ENCODE data around the gene TMEM208. TPM values are rescaled to one million over a fixed set of nuclear protein-coding genes. Genes with fewer than 3 reads are reported as not detected.

The TMEM208 gene
- total and polyA plus RNA-seq, 2 of the 13 experiments (the other 11 are each of a cell fraction or from before 2014, with no cell fraction given): 58.8 to 72.9 TPM

- no peak for TF ChIP-seq PREB (CRISPR knock-in tag; IDR thresholded peaks at IDR 0.05)
- TF ChIP-seq RAD21 (CRISPR knock-in tag; IDR thresholded peaks at IDR 0.05): peak; percentile 96
- no peak for TF ChIP-seq ZNF34 (CRISPR knock-in tag; IDR thresholded peaks at IDR 0.05; ENCODE audit: borderline replicate concordance)
- TF ChIP-seq RCOR2 (CRISPR knock-in tag; IDR thresholded peaks at IDR 0.05): peak; percentile 79; the same call in 1 of the 2 replicates
- peak; percentile 75 for TF ChIP-seq DR1 (CRISPR knock-in tag; IDR thresholded peaks at IDR 0.05)
- TF ChIP-seq GLMP (CRISPR knock-in tag; IDR thresholded peaks at IDR 0.05; ENCODE audit: borderline replicate concordance): no peak
- TF ChIP-seq AHR (CRISPR knock-in tag; IDR thresholded peaks at IDR 0.05): 0 out of 2 replicates have a peak, but pooled peaks have one; percentile 91
- peak; percentile 85 for TF ChIP-seq THAP11 (CRISPR knock-in tag; IDR thresholded peaks at IDR 0.05)
- TF ChIP-seq NFATC3 (CRISPR knock-in tag; IDR thresholded peaks at IDR 0.05): no peak
- TF ChIP-seq SSRP1 (CRISPR knock-in tag; IDR thresholded peaks at IDR 0.05): no peak
- TF ChIP-seq JUN (CRISPR knock-in tag; IDR thresholded peaks at IDR 0.05): 0 out of 2 replicates have a peak, but pooled peaks have one; percentile 69
- peak; percentile 80 for TF ChIP-seq GATAD1 (CRISPR knock-in tag; IDR thresholded peaks at IDR 0.05)
- TF ChIP-seq U2AF2 (IDR thresholded peaks at IDR 0.05; ENCODE audit: low read depth, low read length): no peak
- TF ChIP-seq GPN1 (CRISPR knock-in tag; IDR thresholded peaks at IDR 0.05; ENCODE audit: borderline replicate concordance): peak; percentile 72; the same call in 1 of the 2 replicates
- TF ChIP-seq NFIC (IDR thresholded peaks at IDR 0.05; ENCODE audit: low read length): no peak
- TF ChIP-seq ZNF841 (CRISPR knock-in tag; IDR thresholded peaks at IDR 0.05; ENCODE audit: borderline replicate concordance): no peak; the same call in 1 of the 2 replicates
- no peak for TF ChIP-seq RBM22 (optimal IDR thresholded peaks at IDR 0.05; ENCODE audit: low read length)
- TF ChIP-seq ZNF503 (CRISPR knock-in tag; IDR thresholded peaks at IDR 0.05): 0 out of 2 replicates have a peak, but pooled peaks have one; percentile 49
- no peak for TF ChIP-seq KAT7 (CRISPR knock-in tag; IDR thresholded peaks at IDR 0.05; ENCODE audit: borderline replicate concordance)
- no peak for TF ChIP-seq E2F2 (CRISPR knock-in tag; IDR thresholded peaks at IDR 0.05; ENCODE audit: borderline replicate concordance)
- peak; percentile 97 for TF ChIP-seq ZNF280D (CRISPR knock-in tag; IDR thresholded peaks at IDR 0.05)
- TF ChIP-seq ZC3H13 (CRISPR knock-in tag; IDR thresholded peaks at IDR 0.05): peak; percentile 95
These were observed 41.8 kb upstream of the TMEM208 start (continued) for GRCh38 chr16:67184995-67185650.

Data from HepG2 (cell line).